ENCODE data around the gene CIZ1.
A peak's percentile ranks its signal among the peaks of the same experiment; 100 is the strongest.

CIZ1 gene

GRCh38 chr9:128118472-128118857 lies 72.9 kb downstream of the CIZ1 start:
- no peaks in the 10 kb centered on the region for H3K27me3 ChIP-seq (ENCODE audit: control insufficient read depth in 2 of 2, insufficient read depth in 2 of 2, low read length in 2 of 2)

GRCh38 chr9:128117613-128118471 lies 73.5 kb downstream of the CIZ1 start:
- H3K27me3 ChIP-seq (ENCODE audit: control insufficient read depth in 2 of 2, insufficient read depth in 2 of 2, low read length in 2 of 2): no peaks in the 10 kb centered on the region
- peak overlapping the region in 1 of 2 donors; percentile 96 for H3K9ac ChIP-seq (ENCODE audit: low read depth in 1 of 2, low read length in 2 of 2)
- no peak overlapping the region for H3K4me3 ChIP-seq (ENCODE audit: low read length in 2 of 2)
- H3K36me3 ChIP-seq (ENCODE audit: control insufficient read depth in 2 of 2, insufficient read depth in 2 of 2, low read length in 2 of 2): peaks cover 19 to 28% of the 10 kb centered on the region in 2 donors
- H3K9me3 ChIP-seq (ENCODE audit: control insufficient read depth in 2 of 2, low read length in 2 of 2): no peaks in the 10 kb centered on the region
- peaks cover 26 to 45% of the 10 kb centered on the region in 2 donors for H3K4me1 ChIP-seq (ENCODE audit: control insufficient read depth in 2 of 2, insufficient read depth in 2 of 2, low read length in 2 of 2)
- peak overlapping the region; percentile 98 for H3K27ac ChIP-seq (ENCODE audit: low read depth in 2 of 2, low read length in 2 of 2)

More at GRCh38 chr9:128118472-128118857, 72.9 kb downstream of the CIZ1 start:
- no peak overlapping the region for H3K4me3 ChIP-seq (ENCODE audit: low read length in 2 of 2)
- no peak overlapping the region for H3K27ac ChIP-seq (ENCODE audit: low read depth in 2 of 2, low read length in 2 of 2)
- H3K9me3 ChIP-seq (ENCODE audit: control insufficient read depth in 2 of 2, low read length in 2 of 2): no peaks in the 10 kb centered on the region
- H3K36me3 ChIP-seq (ENCODE audit: control insufficient read depth in 2 of 2, insufficient read depth in 2 of 2, low read length in 2 of 2): peaks cover 19 to 32% of the 10 kb centered on the region in 2 donors
- no peak overlapping the region for H3K9ac ChIP-seq (ENCODE audit: low read depth in 1 of 2, low read length in 2 of 2)
- H3K4me1 ChIP-seq (ENCODE audit: control insufficient read depth in 2 of 2, insufficient read depth in 2 of 2, low read length in 2 of 2): peaks cover 26 to 40% of the 10 kb centered on the region in 2 donors

- H3K4me1 ChIP-seq (ENCODE audit: control insufficient read depth in 2 of 2, insufficient read depth in 2 of 2, low read length in 2 of 2): peaks cover 26 to 50% of the 10 kb centered on the region in 2 donors
- H3K4me3 ChIP-seq (ENCODE audit: low read length in 2 of 2): no peak overlapping the region
- H3K27ac ChIP-seq (ENCODE audit: low read depth in 2 of 2, low read length in 2 of 2): peak overlapping the region; percentile 98
- H3K9me3 ChIP-seq (ENCODE audit: control insufficient read depth in 2 of 2, low read length in 2 of 2): no peaks in the 10 kb centered on the region
- peak overlapping the region; percentile 17 to 96 for H3K9ac ChIP-seq (ENCODE audit: low read depth in 1 of 2, low read length in 2 of 2)
- no peaks in the 10 kb centered on the region for H3K27me3 ChIP-seq (ENCODE audit: control insufficient read depth in 2 of 2, insufficient read depth in 2 of 2, low read length in 2 of 2)
- H3K36me3 ChIP-seq (ENCODE audit: control insufficient read depth in 2 of 2, insufficient read depth in 2 of 2, low read length in 2 of 2): peaks cover 8 to 17% of the 10 kb centered on the region in 2 donors
Measured at GRCh38 chr9:128116104-128117083, 75.0 kb downstream of the CIZ1 start.
